Spleen (tissue), 11 donors: ENCODE results near the gene AHNAK. TPM values are rescaled to one million over a fixed set of nuclear protein-coding genes. Genes with fewer than 3 reads are reported as not detected.

ENCODE experiments used
- DNase-seq: peaks from one replicate; pipeline ENCODE4 v3.0.0-alpha.2; 2020
- H3K27ac ChIP-seq, 8 donors: fragments of 200-600 bp; sonication (generic) in 7 of 8; 1 replicate in 4 of 8; 2 replicates in 4 of 8; pipeline versions ENCODE4 v1.5.0 to v1.8.0; 2016 to 2021; ENCODE audit warnings: inconsistent platforms in 4 of 8, mild to moderate bottlenecking in 4 of 8, moderate library complexity in 1 of 8
- H3K27me3 ChIP-seq, 7 donors: fragments of 200-600 bp; sonication (generic) in 6 of 7; replicated peaks in 1 of 7; 1 replicate in 4 of 7; 2 replicates in 3 of 7; pipeline versions ENCODE4 v1.5.0 to v1.8.0; 2016 to 2021; ENCODE audit warnings: inconsistent platforms in 3 of 7, mild to moderate bottlenecking in 1 of 7
- H3K36me3 ChIP-seq, 6 donors: fragments of 200-600 bp; sonication (generic) in 5 of 6; 1 replicate in 4 of 6; 2 replicates in 2 of 6; pipeline versions ENCODE4 v1.5.0 to v1.8.0; 2016 to 2021; ENCODE audit warnings: inconsistent platforms in 2 of 6
- H3K4me1 ChIP-seq, 6 donors: fragments of 200-600 bp; sonication (generic) in 5 of 6; 1 replicate in 3 of 6; 2 replicates in 3 of 6; pipeline versions ENCODE4 v1.5.0 to v1.8.0; 2016 to 2021; ENCODE audit warnings: inconsistent platforms in 3 of 6
- H3K4me3 ChIP-seq, 8 donors: fragments of 200-600 bp; sonication (generic) in 7 of 8; 1 replicate in 4 of 8; 2 replicates in 4 of 8; pipeline versions ENCODE4 v1.5.0 to v1.8.0; 2016 to 2021; ENCODE audit warnings: inconsistent platforms in 4 of 8, mild to moderate bottlenecking in 4 of 8, moderate library complexity in 2 of 8
- H3K9me3 ChIP-seq, 8 donors: fragments of 200-600 bp; sonication (generic) in 7 of 8; 1 replicate in 4 of 8; 2 replicates in 4 of 8; pipeline versions ENCODE4 v1.5.0 to v1.8.0; 2016 to 2021; ENCODE audit warnings: inconsistent platforms in 4 of 8
- CTCF ChIP-seq, 11 experiments: fragments of 200-600 bp in 7 of 11; fragments of 450-650 bp in 4 of 11; sonication (generic) in 4 of 11; IDR thresholded peaks in 8 of 11; conservative IDR thresholded peaks in 3 of 11; 1 replicate in 7 of 11; 2 replicates in 4 of 11; pipeline versions ENCODE4 v1.4.0 to v1.8.0; 2016 to 2021; ENCODE audit warnings: antibody characterized with exemption in 11 of 11, inconsistent platforms in 4 of 11, mild to moderate bottlenecking in 1 of 11
- POLR2A ChIP-seq, 3 donors: fragments of 450-650 bp; IDR thresholded peaks; one replicate each; pipeline ENCODE4 v1.5.1; 2017; ENCODE audit warnings: antibody characterized with exemption in 3 of 3, mild to moderate bottlenecking in 1 of 3
- POLR2AphosphoS5 ChIP-seq, 3 donors: sonication (generic); formaldehyde crosslinking; IDR thresholded peaks; one replicate each; pipeline ENCODE4 v1.5.1; 2017; ENCODE audit warnings: antibody characterized with exemption in 3 of 3
- WGBS, 5 donors: extraction: QIAGEN DNeasy Blood & Tissue Kit in 3 of 5; methylation state at CpG; one replicate each; pipeline versions ENCODE4 v1.1.5 to v1.1.7; 2013 to 2018; 5-methylcytosine and 5-hydroxymethylcytosine counted together
- intact Hi-C: fragments of 100-400 bp; cut with DNase I; formaldehyde crosslinking; loops from one replicate; pipeline ENCODE4 v1.15.0; 2023; ENCODE audit warnings: low total_unique reads
- polyA plus RNA-seq, 3 donors: library from polyadenylated mRNA; stranded (reverse); fragments of 200-250 nt; gene quantifications; one replicate each; pipeline ENCODE4 v1.2.1, GENCODE V29; 2013
- total RNA-seq, 7 donors: library from RNA; depleted of rRNA in 3 of 7; stranded (reverse); fragments of >200 nt in 3 of 7; fragmentation: NEBNext Ultra II Directional in 4 of 7; extraction: Animal tissue kit (Norgen Biotek cat#: 25700) in 4 of 7; gene quantifications; one replicate each; pipeline versions ENCODE4 v1.1.0 to v1.2.1, GENCODE V29; 2016 to 2021
- donor health status: healthy with polysubstance abuse.
- donor health status: DM: no; HTN: no; CAD: no; lungs with moderate emphysema.
- donor health status: DM: no; HTN: no; CAD: no.
- donor health status: Bipolar disorder and iron deficiency.
- donor health status: healthy.
- donor health status: DM: no; HTN: no; CAD: no.
- donor health status: DM: yes; HTN: yes; CAD: no.

Gene AHNAK
- total and polyA plus RNA-seq, 10 donors, result 11.8 to 370 (median 259) TPM

GRCh38 chr11:62438641-62439040 is 108.0 kb downstream of the AHNAK start:
- H3K36me3 ChIP-seq, result no peaks in the 10 kb centered on the region
- no peak for DNase-seq
- TF ChIP-seq CTCF (IDR thresholded peaks at IDR 0.05 in 8 of 11, conservative IDR thresholded peaks at IDR 0.05 in 3 of 11) (no peak), POLR2AphosphoS5 (IDR thresholded peaks at IDR 0.05) (no peak), POLR2A (IDR thresholded peaks at IDR 0.05) (no peak)
- intact Hi-C loops, result no loop called here
- H3K27ac ChIP-seq, result no peak overlapping the region
- WGBS, 5 donors, result 82 to 89% (median 87%) methylated on average over 4 of the region's 4 CpGs
- H3K27me3 ChIP-seq, result no peaks in the 10 kb centered on the region
- H3K4me1 ChIP-seq, result peaks cover 1 to 47% (median 31%) of the 10 kb centered on the region in 6 donors
- H3K4me3 ChIP-seq, result no peak overlapping the region
- no peaks in the 10 kb centered on the region for H3K9me3 ChIP-seq

GRCh38 chr11:62437616-62438015 is 109.0 kb downstream of the AHNAK start:
- no peaks in the 10 kb centered on the region for H3K36me3 ChIP-seq
- H3K9me3 ChIP-seq, result no peaks in the 10 kb centered on the region
- H3K27ac ChIP-seq, result no peak overlapping the region
- no peak overlapping the region for H3K4me3 ChIP-seq
- no peaks in the 10 kb centered on the region for H3K27me3 ChIP-seq
- 69 to 100% (median 93%) methylated on average over 1 of the region's 1 CpG for WGBS, 5 donors
- no peak for DNase-seq
- H3K4me1 ChIP-seq, result peaks cover 4 to 48% (median 29%) of the 10 kb centered on the region in 6 donors
- TF ChIP-seq CTCF (IDR thresholded peaks at IDR 0.05 in 8 of 11, conservative IDR thresholded peaks at IDR 0.05 in 3 of 11) (no peak), POLR2AphosphoS5 (IDR thresholded peaks at IDR 0.05) (no peak), POLR2A (IDR thresholded peaks at IDR 0.05) (no peak)
- intact Hi-C loops, result no loop called here

- H3K4me1 ChIP-seq, result peaks cover 4 to 60% (median 32%) of the 10 kb centered on the region in 6 donors
- intact Hi-C loops, result no loop called here
- 31 to 46% (median 38%) methylated on average over 5 of the region's 5 CpGs for WGBS, 5 donors
- no peak for DNase-seq
- H3K27ac ChIP-seq, result peak overlapping the region in 4 of 8 donors; percentile 33 to 48 (median 39)
- H3K9me3 ChIP-seq, result no peaks in the 10 kb centered on the region
- H3K27me3 ChIP-seq, result no peaks in the 10 kb centered on the region
- TF ChIP-seq POLR2AphosphoS5 (IDR thresholded peaks at IDR 0.05) (no peak), CTCF (IDR thresholded peaks at IDR 0.05 in 8 of 11, conservative IDR thresholded peaks at IDR 0.05 in 3 of 11) (no peak), POLR2A (IDR thresholded peaks at IDR 0.05) (no peak)
- no peaks in the 10 kb centered on the region for H3K36me3 ChIP-seq
- no peak overlapping the region for H3K4me3 ChIP-seq
These were observed 110.6 kb downstream of the AHNAK start for GRCh38 chr11:62435846-62436660.

GRCh38 chr11:62433904-62434276 is 112.7 kb downstream of the AHNAK start:
- no peak overlapping the region for H3K4me3 ChIP-seq
- H3K27ac ChIP-seq, result peak overlapping the region in 3 of 8 donors; percentile 31 to 44 (median 31)
- H3K27me3 ChIP-seq, result no peaks in the 10 kb centered on the region
- DNase-seq, result no peak
- intact Hi-C loops, result no loop called here
- no peak for TF ChIP-seq POLR2A (IDR thresholded peaks at IDR 0.05)
- TF ChIP-seq POLR2AphosphoS5 (IDR thresholded peaks at IDR 0.05), result no peak
- peaks cover 4 to 70% (median 34%) of the 10 kb centered on the region in 6 donors for H3K4me1 ChIP-seq
- no peaks in the 10 kb centered on the region for H3K9me3 ChIP-seq
- WGBS, 5 donors, result 20 to 50% (median 31%) methylated on average over 6 of the region's 6 CpGs
- H3K36me3 ChIP-seq, result no peaks in the 10 kb centered on the region
